Ishikawa (cell line): Measurements from ENCODE around the gene SH3PXD2A.

Source experiments
- CEBPB ChIP-seq: IDR thresholded peaks from 2 replicates; pipeline ENCODE4 v1.6.1; 2012
- CREB1 ChIP-seq: IDR thresholded peaks from 2 replicates; pipeline ENCODE4 v1.6.1; 2012; ENCODE audit warnings: low read depth
- EGR1 ChIP-seq: IDR thresholded peaks from 2 replicates; pipeline ENCODE4 v1.6.1; 2012
- EP300 ChIP-seq: IDR thresholded peaks from 2 replicates; pipeline ENCODE4 v1.6.1; 2012; ENCODE audit warnings: borderline replicate concordance
- FOXM1 ChIP-seq: IDR thresholded peaks from 2 replicates; pipeline ENCODE4 v1.6.1; 2012; ENCODE audit warnings: low read depth, borderline replicate concordance
- MAX ChIP-seq: IDR thresholded peaks from 2 replicates; pipeline ENCODE4 v1.6.1; 2012
- NFIC ChIP-seq: IDR thresholded peaks from 2 replicates; pipeline ENCODE4 v1.6.1; 2012
- RAD21 ChIP-seq: IDR thresholded peaks from 2 replicates; pipeline ENCODE4 v1.6.1; 2012; ENCODE audit warnings: low read depth
- REST ChIP-seq: IDR thresholded peaks from 2 replicates; pipeline ENCODE4 v1.6.1; 2012; ENCODE audit warnings: low read depth, mild to moderate bottlenecking
- TAF1 ChIP-seq: IDR thresholded peaks from 2 replicates; pipeline ENCODE4 v1.6.1; 2012; ENCODE audit warnings: low read depth, mild to moderate bottlenecking
- TCF12 ChIP-seq: IDR thresholded peaks from 2 replicates; pipeline ENCODE4 v1.6.1; 2012; ENCODE audit warnings: low read depth
- TEAD4 ChIP-seq: IDR thresholded peaks from 2 replicates; pipeline ENCODE4 v1.6.1; 2012
- USF1 ChIP-seq: IDR thresholded peaks from 2 replicates; pipeline ENCODE4 v1.6.1; 2012
- YY1 ChIP-seq: IDR thresholded peaks from 2 replicates; pipeline ENCODE4 v1.6.1; 2012; ENCODE audit warnings: low read depth
- ZBTB7A ChIP-seq: IDR thresholded peaks from 2 replicates; pipeline ENCODE4 v1.6.1; 2012; ENCODE audit warnings: low read depth

The SH3PXD2A gene

DNA sequence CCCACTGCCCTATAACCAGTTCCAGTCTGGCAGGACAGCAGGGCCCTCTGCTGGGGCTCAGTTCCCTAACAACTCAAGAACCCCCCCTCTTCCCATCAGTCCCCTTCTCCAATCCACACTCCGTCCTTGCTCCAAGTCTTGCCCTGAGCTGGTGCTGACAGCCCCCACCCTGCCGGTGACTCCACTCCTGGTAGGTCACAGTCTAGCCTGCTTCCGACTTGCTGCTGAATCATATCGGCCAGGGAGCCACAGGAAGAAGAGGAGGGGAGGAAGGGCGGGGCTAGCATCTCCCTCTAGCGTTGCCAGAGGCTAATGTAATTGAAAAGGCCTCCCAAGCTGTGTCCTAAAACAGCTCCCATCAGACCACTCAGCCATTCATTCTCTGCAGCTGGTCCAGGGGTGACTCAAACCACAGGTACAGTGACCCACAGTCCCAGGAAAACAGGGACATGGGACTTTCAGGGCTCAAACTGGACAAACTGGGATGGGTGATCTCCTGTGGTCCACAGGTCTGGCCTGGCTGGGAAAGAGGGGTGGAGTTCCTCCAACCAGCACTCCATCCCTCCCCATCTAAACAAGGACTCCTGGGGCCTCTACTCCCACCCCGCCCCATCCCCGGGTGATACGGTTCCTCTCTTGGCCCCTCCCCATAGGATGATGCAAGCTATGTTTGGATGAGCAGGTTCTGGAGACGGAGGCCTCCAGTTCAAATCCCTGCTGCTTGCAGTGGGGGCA, 158.8 kb downstream of the SH3PXD2A start:
- TF ChIP-seq RAD21 = peak; percentile 30
- no peak for TF ChIP-seq CEBPB

GRCh38 chr10:103696094-103696410, 159.3 kb downstream of the SH3PXD2A start:
- TF ChIP-seq CREB1 (no peak), EP300 (no peak), EGR1 (no peak), TEAD4 (no peak), CEBPB (no peak), TCF12 (no peak), RAD21 (no peak), NFIC (no peak), FOXM1 (no peak), ZBTB7A (no peak)

- TF ChIP-seq CREB1 = no peak
- no peak for TF ChIP-seq RAD21
- TF ChIP-seq EP300 = no peak
- TF ChIP-seq CEBPB = no peak
- TF ChIP-seq REST = no peak
- TF ChIP-seq NFIC = no peak
- TF ChIP-seq TAF1 = no peak
These were observed 159.8 kb downstream of the SH3PXD2A start for GRCh38 chr10:103695584-103696005.

GRCh38 chr10:103693812-103694205, 161.6 kb downstream of the SH3PXD2A start:
- TF ChIP-seq USF1 (no peak), TAF1 (no peak), REST (no peak), EGR1 (no peak), ZBTB7A (no peak), FOXM1 (no peak), MAX (no peak), TEAD4 (no peak), EP300 (no peak), RAD21 (no peak), TCF12 (no peak), YY1 (no peak), NFIC (no peak), CREB1 (no peak), CEBPB (no peak)

DNA sequence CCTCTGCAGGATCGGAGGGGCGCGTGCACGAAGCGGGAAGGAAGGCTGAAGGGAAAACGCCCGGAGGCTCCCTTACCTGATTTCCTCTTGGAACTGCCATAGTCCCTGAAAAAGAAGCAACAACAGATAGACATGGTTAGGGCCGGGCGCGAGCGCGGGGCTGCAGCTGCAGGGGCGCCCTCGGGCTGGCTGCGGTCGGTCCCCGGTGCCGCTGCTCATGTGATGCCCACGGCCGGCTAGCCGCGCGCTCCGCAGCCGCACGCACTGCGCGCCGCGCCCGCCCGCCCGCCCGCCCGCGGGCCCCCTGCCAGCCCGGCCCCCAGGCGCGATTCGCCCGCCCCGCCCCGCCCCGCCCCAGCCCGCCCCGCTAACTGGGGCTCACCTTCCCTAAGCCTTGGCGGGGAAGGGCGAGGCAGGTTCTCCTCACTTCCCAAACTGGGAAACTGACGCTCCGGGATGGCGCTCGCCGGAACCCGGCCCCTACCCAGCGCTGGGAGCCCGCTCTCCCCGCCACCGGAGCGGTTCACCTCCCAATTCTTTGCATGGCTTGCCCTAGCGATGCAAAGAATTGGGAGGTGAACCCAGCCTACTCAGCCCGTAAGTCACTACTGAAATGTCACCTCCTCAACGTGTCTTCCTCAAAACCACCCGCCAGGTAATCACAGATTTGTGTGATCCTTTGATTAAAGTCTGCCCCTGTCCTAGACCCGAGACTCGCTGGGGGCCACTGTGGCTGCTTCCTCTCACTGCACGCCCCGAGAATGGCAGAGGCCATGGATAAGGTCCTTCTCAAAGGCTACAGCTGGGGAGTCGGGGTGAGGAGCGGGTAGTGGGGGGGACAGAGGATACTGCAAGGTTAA, 162.2 kb downstream of the SH3PXD2A start:
- TF ChIP-seq EP300 = no peak
- TF ChIP-seq CEBPB = no peak
- TF ChIP-seq RAD21 = no peak
- TF ChIP-seq USF1 = peak; percentile 40; the same call in 1 of the 2 replicates
- no peak for TF ChIP-seq NFIC

DNA sequence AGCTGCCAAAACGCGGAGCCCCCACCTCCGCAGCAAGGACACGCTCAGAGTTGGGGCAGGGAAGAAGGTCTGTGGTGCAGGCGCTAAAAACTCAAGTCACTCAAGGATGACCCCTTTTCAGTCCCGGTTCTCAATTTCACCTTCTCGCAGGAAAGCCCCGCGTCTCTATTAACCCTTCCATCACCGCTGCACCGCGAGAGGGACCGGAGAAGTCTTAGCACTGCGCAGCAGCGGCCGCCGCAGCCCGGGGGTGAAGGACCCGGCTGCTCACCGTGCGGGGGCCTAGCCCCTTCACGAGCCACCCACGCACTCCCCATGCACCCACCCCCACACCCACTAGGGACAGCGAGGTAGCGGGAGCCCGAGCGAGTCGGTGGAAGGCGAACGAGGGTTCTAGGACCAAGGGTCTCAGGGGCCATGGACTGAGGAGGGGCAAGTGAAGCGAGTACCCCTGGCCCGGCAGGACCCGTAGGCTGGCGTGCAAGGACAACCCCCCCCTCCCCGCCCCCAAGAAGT, 162.9 kb downstream of the SH3PXD2A start:
- TF ChIP-seq ZBTB7A (peak; percentile 80), NFIC (0 out of 2 replicates have a peak, but pooled peaks have one; percentile 9), TAF1 (no peak)
